ENCODE data around the gene DGKD.

DGKD gene

GRCh38 chr2:233485726-233486125 lies 131.4 kb downstream of the DGKD start:
- H3K27ac ChIP-seq (ENCODE audit: insufficient read depth in 1 of 2, low read depth in 1 of 2, low read length in 2 of 2, poor library complexity in 1 of 2, severe bottlenecking in 2 of 2) = no peak overlapping the region
- DNase-seq = no peak
- H3K36me3 ChIP-seq (ENCODE audit: control insufficient read depth in 4 of 4, insufficient read depth in 4 of 4, low read length in 3 of 4) = peaks cover 0 to 42% (median 10%) of the 10 kb centered on the region in 4 experiments
- WGBS (ENCODE audit: insufficient coverage) = 92% methylated on average over 12 of the region's 15 CpGs
- no peaks in the 10 kb centered on the region for H3K4me1 ChIP-seq (ENCODE audit: control extremely low read depth in 1 of 4, control insufficient read depth in 4 of 4, insufficient read depth in 4 of 4, low read length in 3 of 4)
- POLR2A ChIA-PET = no interaction called here
- H3K4me3 ChIP-seq (ENCODE audit: control insufficient read depth in 1 of 7, extremely low read depth in 1 of 7, insufficient read depth in 4 of 7, low read depth in 2 of 7, low read length in 6 of 7) = no peak overlapping the region
- CTCF ChIA-PET = no interaction called here
- H3K9me3 ChIP-seq (ENCODE audit: control extremely low read depth in 1 of 5, control insufficient read depth in 4 of 5, insufficient read depth in 2 of 5, low read depth in 1 of 5, low read length in 4 of 5) = no peaks in the 10 kb centered on the region
- no peaks in the 10 kb centered on the region for H3K27me3 ChIP-seq (replicated peaks in 2 of 5; ENCODE audit: control insufficient read depth in 4 of 5, insufficient read depth in 5 of 5, low read length in 4 of 5)

GRCh38 chr2:233486357-233486756 lies 132.1 kb downstream of the DGKD start:
- Histone ChIP-seq H3K27ac (ENCODE audit: insufficient read depth in 1 of 2, low read depth in 1 of 2, low read length in 2 of 2, poor library complexity in 1 of 2, severe bottlenecking in 2 of 2) (no peak overlapping the region), H3K36me3 (ENCODE audit: control insufficient read depth in 4 of 4, insufficient read depth in 4 of 4, low read length in 3 of 4) (peaks cover 0 to 45% (median 13%) of the 10 kb centered on the region in 4 experiments), H3K4me1 (ENCODE audit: control extremely low read depth in 1 of 4, control insufficient read depth in 4 of 4, insufficient read depth in 4 of 4, low read length in 3 of 4) (no peaks in the 10 kb centered on the region), H3K9me3 (ENCODE audit: control extremely low read depth in 1 of 5, control insufficient read depth in 4 of 5, insufficient read depth in 2 of 5, low read depth in 1 of 5, low read length in 4 of 5) (no peaks in the 10 kb centered on the region), H3K4me3 (ENCODE audit: control insufficient read depth in 1 of 7, extremely low read depth in 1 of 7, insufficient read depth in 4 of 7, low read depth in 2 of 7, low read length in 6 of 7) (no peak overlapping the region), H3K27me3 (replicated peaks in 2 of 5; ENCODE audit: control insufficient read depth in 4 of 5, insufficient read depth in 5 of 5, low read length in 4 of 5) (no peaks in the 10 kb centered on the region)
- no peak for DNase-seq
- ChIA-PET POLR2A (no interaction called here), CTCF (no interaction called here)
- WGBS (ENCODE audit: insufficient coverage) = 97% methylated on average over 4 of the region's 4 CpGs

- CTCF ChIA-PET = no interaction called here
- no peak overlapping the region for H3K27ac ChIP-seq (ENCODE audit: insufficient read depth in 1 of 2, low read depth in 1 of 2, low read length in 2 of 2, poor library complexity in 1 of 2, severe bottlenecking in 2 of 2)
- H3K4me3 ChIP-seq (ENCODE audit: control insufficient read depth in 1 of 7, extremely low read depth in 1 of 7, insufficient read depth in 4 of 7, low read depth in 2 of 7, low read length in 6 of 7) = no peak overlapping the region
- no peaks in the 10 kb centered on the region for H3K4me1 ChIP-seq (ENCODE audit: control extremely low read depth in 1 of 4, control insufficient read depth in 4 of 4, insufficient read depth in 4 of 4, low read length in 3 of 4)
- WGBS (ENCODE audit: insufficient coverage) = 93% methylated on average over 2 of the region's 4 CpGs
- no peaks in the 10 kb centered on the region for H3K27me3 ChIP-seq (replicated peaks in 2 of 5; ENCODE audit: control insufficient read depth in 4 of 5, insufficient read depth in 5 of 5, low read length in 4 of 5)
- H3K9me3 ChIP-seq (ENCODE audit: control extremely low read depth in 1 of 5, control insufficient read depth in 4 of 5, insufficient read depth in 2 of 5, low read depth in 1 of 5, low read length in 4 of 5) = no peaks in the 10 kb centered on the region
- POLR2A ChIA-PET = no interaction called here
- peaks cover 0 to 46% (median 11%) of the 10 kb centered on the region in 4 experiments for H3K36me3 ChIP-seq (ENCODE audit: control insufficient read depth in 4 of 4, insufficient read depth in 4 of 4, low read length in 3 of 4)
- no peak for DNase-seq
Measured at GRCh38 chr2:233486778-233487552, 132.7 kb downstream of the DGKD start.

GRCh38 chr2:233487748-233488345 lies 133.6 kb downstream of the DGKD start:
- H3K4me3 ChIP-seq (ENCODE audit: control insufficient read depth in 1 of 7, extremely low read depth in 1 of 7, insufficient read depth in 4 of 7, low read depth in 2 of 7, low read length in 6 of 7) = no peak overlapping the region
- DNase-seq = no peak
- no peaks in the 10 kb centered on the region for H3K27me3 ChIP-seq (replicated peaks in 2 of 5; ENCODE audit: control insufficient read depth in 4 of 5, insufficient read depth in 5 of 5, low read length in 4 of 5)
- H3K9me3 ChIP-seq (ENCODE audit: control extremely low read depth in 1 of 5, control insufficient read depth in 4 of 5, insufficient read depth in 2 of 5, low read depth in 1 of 5, low read length in 4 of 5) = no peaks in the 10 kb centered on the region
- CTCF ChIA-PET = no interaction called here
- WGBS (ENCODE audit: insufficient coverage) = 87% methylated on average over 7 of the region's 9 CpGs
- no peak overlapping the region for H3K27ac ChIP-seq (ENCODE audit: insufficient read depth in 1 of 2, low read depth in 1 of 2, low read length in 2 of 2, poor library complexity in 1 of 2, severe bottlenecking in 2 of 2)
- POLR2A ChIA-PET = no interaction called here
- H3K4me1 ChIP-seq (ENCODE audit: control extremely low read depth in 1 of 4, control insufficient read depth in 4 of 4, insufficient read depth in 4 of 4, low read length in 3 of 4) = no peaks in the 10 kb centered on the region
- H3K36me3 ChIP-seq (ENCODE audit: control insufficient read depth in 4 of 4, insufficient read depth in 4 of 4, low read length in 3 of 4) = peaks cover 2 to 46% (median 11%) of the 10 kb centered on the region in 4 experiments

DNA sequence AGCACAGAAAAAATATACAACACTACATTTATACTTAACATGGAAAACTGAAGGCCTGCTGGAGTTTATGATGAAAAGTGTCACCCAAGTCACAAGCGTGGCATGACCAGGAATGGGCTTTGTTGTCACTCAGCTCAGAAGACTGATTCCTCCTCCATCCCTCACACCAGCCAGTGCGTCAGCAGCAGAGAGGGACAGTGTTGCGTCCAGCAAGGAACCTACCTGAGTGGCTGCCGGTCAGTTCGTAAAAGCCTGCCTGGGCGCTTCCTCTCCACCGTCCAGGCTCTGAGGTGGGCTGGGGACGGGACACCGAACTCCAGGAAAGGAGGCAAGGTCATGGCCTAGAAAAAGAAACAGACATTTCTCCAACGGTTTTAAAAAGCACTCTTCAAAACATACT lies 134.8 kb downstream of the DGKD start:
- H3K27me3 ChIP-seq (replicated peaks in 2 of 5; ENCODE audit: control insufficient read depth in 4 of 5, insufficient read depth in 5 of 5, low read length in 4 of 5) = no peaks in the 10 kb centered on the region
- ChIA-PET POLR2A (no interaction called here), CTCF (no interaction called here)
- H3K4me3 ChIP-seq (ENCODE audit: control insufficient read depth in 1 of 7, extremely low read depth in 1 of 7, insufficient read depth in 4 of 7, low read depth in 2 of 7, low read length in 6 of 7) = no peak overlapping the region
- DNase-seq = no peak
- no peaks in the 10 kb centered on the region for H3K9me3 ChIP-seq (ENCODE audit: control extremely low read depth in 1 of 5, control insufficient read depth in 4 of 5, insufficient read depth in 2 of 5, low read depth in 1 of 5, low read length in 4 of 5)
- H3K36me3 ChIP-seq (ENCODE audit: control insufficient read depth in 4 of 4, insufficient read depth in 4 of 4, low read length in 3 of 4) = peaks cover 3 to 51% (median 11%) of the 10 kb centered on the region in 4 experiments
- no peaks in the 10 kb centered on the region for H3K4me1 ChIP-seq (ENCODE audit: control extremely low read depth in 1 of 4, control insufficient read depth in 4 of 4, insufficient read depth in 4 of 4, low read length in 3 of 4)
- WGBS (ENCODE audit: insufficient coverage) = 98% methylated on average over 7 of the region's 10 CpGs
- no peak overlapping the region for H3K27ac ChIP-seq (ENCODE audit: insufficient read depth in 1 of 2, low read depth in 1 of 2, low read length in 2 of 2, poor library complexity in 1 of 2, severe bottlenecking in 2 of 2)

GRCh38 chr2:233489666-233490065 lies 135.4 kb downstream of the DGKD start:
- Histone ChIP-seq H3K27ac (ENCODE audit: insufficient read depth in 1 of 2, low read depth in 1 of 2, low read length in 2 of 2, poor library complexity in 1 of 2, severe bottlenecking in 2 of 2) (no peak overlapping the region), H3K27me3 (replicated peaks in 2 of 5; ENCODE audit: control insufficient read depth in 4 of 5, insufficient read depth in 5 of 5, low read length in 4 of 5) (no peaks in the 10 kb centered on the region), H3K9me3 (ENCODE audit: control extremely low read depth in 1 of 5, control insufficient read depth in 4 of 5, insufficient read depth in 2 of 5, low read depth in 1 of 5, low read length in 4 of 5) (no peaks in the 10 kb centered on the region), H3K4me3 (ENCODE audit: control insufficient read depth in 1 of 7, extremely low read depth in 1 of 7, insufficient read depth in 4 of 7, low read depth in 2 of 7, low read length in 6 of 7) (no peak overlapping the region), H3K36me3 (ENCODE audit: control insufficient read depth in 4 of 4, insufficient read depth in 4 of 4, low read length in 3 of 4) (peaks cover 3 to 51% (median 12%) of the 10 kb centered on the region in 4 experiments), H3K4me1 (ENCODE audit: control extremely low read depth in 1 of 4, control insufficient read depth in 4 of 4, insufficient read depth in 4 of 4, low read length in 3 of 4) (no peaks in the 10 kb centered on the region)
- no peak for DNase-seq
- ChIA-PET CTCF (no interaction called here), POLR2A (no interaction called here)
- 98% methylated on average over 6 of the region's 6 CpGs for WGBS (ENCODE audit: insufficient coverage)

DNA sequence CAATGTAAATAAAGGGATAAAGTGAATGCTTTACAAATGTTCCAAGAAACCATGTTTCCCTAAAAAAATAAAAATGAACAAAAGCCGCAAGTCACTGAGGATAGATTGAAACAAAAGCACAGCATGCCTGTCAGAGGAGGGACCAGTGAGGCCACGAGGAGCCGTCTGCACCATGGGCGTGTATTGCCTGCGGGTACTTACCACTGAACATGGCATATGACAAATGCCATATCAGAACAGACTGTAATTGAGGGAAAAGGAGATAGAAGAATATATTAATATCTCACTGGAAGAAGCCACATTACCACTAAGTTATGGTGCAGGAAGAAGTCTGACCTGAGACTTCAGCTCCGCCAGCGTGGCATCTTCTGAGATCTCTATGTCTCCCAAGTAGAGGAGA lies 136.5 kb downstream of the DGKD start:
- ChIA-PET CTCF (no interaction called here), POLR2A (no interaction called here)
- Histone ChIP-seq H3K4me3 (ENCODE audit: control insufficient read depth in 1 of 7, extremely low read depth in 1 of 7, insufficient read depth in 4 of 7, low read depth in 2 of 7, low read length in 6 of 7) (no peak overlapping the region), H3K4me1 (ENCODE audit: control extremely low read depth in 1 of 4, control insufficient read depth in 4 of 4, insufficient read depth in 4 of 4, low read length in 3 of 4) (no peaks in the 10 kb centered on the region), H3K9me3 (ENCODE audit: control extremely low read depth in 1 of 5, control insufficient read depth in 4 of 5, insufficient read depth in 2 of 5, low read depth in 1 of 5, low read length in 4 of 5) (no peaks in the 10 kb centered on the region), H3K36me3 (ENCODE audit: control insufficient read depth in 4 of 4, insufficient read depth in 4 of 4, low read length in 3 of 4) (peaks cover 3 to 50% (median 9%) of the 10 kb centered on the region in 4 experiments), H3K27ac (ENCODE audit: insufficient read depth in 1 of 2, low read depth in 1 of 2, low read length in 2 of 2, poor library complexity in 1 of 2, severe bottlenecking in 2 of 2) (no peak overlapping the region), H3K27me3 (replicated peaks in 2 of 5; ENCODE audit: control insufficient read depth in 4 of 5, insufficient read depth in 5 of 5, low read length in 4 of 5) (no peaks in the 10 kb centered on the region)
- WGBS (ENCODE audit: insufficient coverage) = 93% methylated on average over 3 of the region's 7 CpGs
- DNase-seq = no peak
